ENCODE measurements around the gene P2RY14.
"Not testable (repeated sequence)": the region's sequence is repeated elsewhere in the genome, so short reads cannot be mapped to it uniquely, and the experiment has no call there.

The P2RY14 gene

GRCh38 chr3:151256749-151257148, 21.6 kb downstream of the P2RY14 start:
- no peak for DNase-seq

GRCh38 chr3:151248772-151249337, 29.5 kb downstream of the P2RY14 start:
- no peak for DNase-seq

GRCh38 chr3:151242006-151242405, 36.3 kb downstream of the P2RY14 start:
- not testable (repeated sequence) for DNase-seq

GRCh38 chr3:151236736-151237135, 41.6 kb downstream of the P2RY14 start:
- no peak for DNase-seq

- no peak for DNase-seq
Measured at GRCh38 chr3:151236316-151236715, 42.0 kb downstream of the P2RY14 start.

- DNase-seq = no peak
Measured at GRCh38 chr3:151234825-151235224, 43.5 kb downstream of the P2RY14 start.

- DNase-seq = no peak
Measured at GRCh38 chr3:151232991-151233390, 45.4 kb downstream of the P2RY14 start.

- not testable (repeated sequence) for DNase-seq
Measured at GRCh38 chr3:151232403-151232802, 45.9 kb downstream of the P2RY14 start.

GRCh38 chr3:151230646-151231045, 47.7 kb downstream of the P2RY14 start:
- no peak for DNase-seq

- DNase-seq = no peak
Measured at GRCh38 chr3:151228666-151229040, 49.7 kb downstream of the P2RY14 start.

GRCh38 chr3:151227807-151228665, 50.3 kb downstream of the P2RY14 start:
- DNase-seq = peak; percentile 82

- no peak for DNase-seq
Measured at GRCh38 chr3:151227266-151227806, 51.0 kb downstream of the P2RY14 start.

- DNase-seq = no peak
Measured at GRCh38 chr3:151226825-151227224, 51.5 kb downstream of the P2RY14 start.

GRCh38 chr3:151226088-151226563, 52.2 kb downstream of the P2RY14 start:
- no peak for DNase-seq

GRCh38 chr3:151225040-151225975, 53.0 kb downstream of the P2RY14 start:
- no peak for DNase-seq

GRCh38 chr3:151224268-151224866, 54.0 kb downstream of the P2RY14 start:
- DNase-seq = no peak

- DNase-seq = no peak
Measured at GRCh38 chr3:151219056-151219455, 59.3 kb downstream of the P2RY14 start.

GRCh38 chr3:151218136-151218535, 60.2 kb downstream of the P2RY14 start:
- no peak for DNase-seq

GRCh38 chr3:151216641-151217607, 61.4 kb downstream of the P2RY14 start:
- peak; percentile 78 for DNase-seq

- no peak for DNase-seq
Measured at GRCh38 chr3:151214459-151214858, 63.9 kb downstream of the P2RY14 start.

GRCh38 chr3:151213881-151214280, 64.5 kb downstream of the P2RY14 start:
- no peak for DNase-seq
